ENCODE data around the gene HYLS1. TPM values are rescaled to one million over a fixed set of nuclear protein-coding genes. Genes with fewer than 3 reads are reported as not detected.

Gene HYLS1
- total and polyA plus RNA-seq, 7 donors, result 3.0 to 8.7 (median 6.1) TPM

DNA sequence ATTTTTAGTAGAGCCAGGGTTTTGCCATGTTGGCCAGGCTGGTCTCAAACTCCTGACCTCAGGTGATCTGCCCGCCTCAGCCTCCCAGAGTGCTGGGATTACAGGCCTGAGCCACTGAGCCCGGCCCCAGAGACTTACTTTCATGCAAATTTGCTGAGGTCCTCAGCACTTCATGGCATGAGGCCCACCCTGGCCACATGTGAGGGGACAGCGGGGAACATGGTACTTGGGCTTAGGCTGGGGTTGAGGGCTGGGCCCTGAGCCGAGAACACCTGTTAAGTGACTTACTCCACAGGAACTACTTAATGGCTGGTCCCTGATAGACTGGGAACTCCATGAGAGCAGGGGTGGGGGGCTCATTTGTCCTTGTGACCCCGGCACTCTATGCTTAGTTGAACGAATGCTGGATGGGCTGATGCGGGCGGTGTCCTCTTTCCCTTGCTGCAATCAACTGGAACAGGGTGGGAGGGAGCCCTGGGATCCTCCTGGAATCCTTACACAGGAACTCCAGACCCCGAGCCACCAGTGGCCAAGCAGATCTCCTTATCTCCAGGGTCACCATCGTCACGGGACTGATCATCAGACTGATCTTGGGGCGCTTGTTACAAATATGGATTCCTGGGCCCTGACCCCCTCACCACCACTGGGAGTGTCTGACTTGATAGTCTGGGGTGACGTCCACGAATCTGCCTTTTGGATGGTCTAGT lies 59.4 kb downstream of the HYLS1 start:
- Histone ChIP-seq H3K36me3 (no peaks in the 10 kb centered on the region), H3K27me3 (no peaks in the 10 kb centered on the region), H3K4me1 (peaks cover 2 to 20% (median 15%) of the 10 kb centered on the region in 4 donors), H3K27ac (no peak overlapping the region), H3K4me3 (no peak overlapping the region), H3K9me3 (no peaks in the 10 kb centered on the region)
- TF ChIP-seq POLR2AphosphoS5 (IDR thresholded peaks at IDR 0.05), result no peak
- no peak for TF ChIP-seq EP300 (IDR thresholded peaks at IDR 0.05)
- no peak for TF ChIP-seq POLR2A (IDR thresholded peaks at IDR 0.05)
- TF ChIP-seq, protein P1, sequence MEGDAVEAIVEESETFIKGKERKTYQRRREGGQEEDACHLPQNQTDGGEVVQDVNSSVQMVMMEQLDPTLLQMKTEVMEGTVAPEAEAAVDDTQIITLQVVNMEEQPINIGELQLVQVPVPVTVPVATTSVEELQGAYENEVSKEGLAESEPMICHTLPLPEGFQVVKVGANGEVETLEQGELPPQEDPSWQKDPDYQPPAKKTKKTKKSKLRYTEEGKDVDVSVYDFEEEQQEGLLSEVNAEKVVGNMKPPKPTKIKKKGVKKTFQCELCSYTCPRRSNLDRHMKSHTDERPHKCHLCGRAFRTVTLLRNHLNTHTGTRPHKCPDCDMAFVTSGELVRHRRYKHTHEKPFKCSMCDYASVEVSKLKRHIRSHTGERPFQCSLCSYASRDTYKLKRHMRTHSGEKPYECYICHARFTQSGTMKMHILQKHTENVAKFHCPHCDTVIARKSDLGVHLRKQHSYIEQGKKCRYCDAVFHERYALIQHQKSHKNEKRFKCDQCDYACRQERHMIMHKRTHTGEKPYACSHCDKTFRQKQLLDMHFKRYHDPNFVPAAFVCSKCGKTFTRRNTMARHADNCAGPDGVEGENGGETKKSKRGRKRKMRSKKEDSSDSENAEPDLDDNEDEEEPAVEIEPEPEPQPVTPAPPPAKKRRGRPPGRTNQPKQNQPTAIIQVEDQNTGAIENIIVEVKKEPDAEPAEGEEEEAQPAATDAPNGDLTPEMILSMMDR (IDR thresholded peaks at IDR 0.05), result no peak
- 91 to 94% methylated on average over 14 of the region's 14 CpGs for WGBS, 2 donors
- intact Hi-C loops (cut with DNase I), result no loop called here
- DNase-seq, result peak; percentile 59

DNA sequence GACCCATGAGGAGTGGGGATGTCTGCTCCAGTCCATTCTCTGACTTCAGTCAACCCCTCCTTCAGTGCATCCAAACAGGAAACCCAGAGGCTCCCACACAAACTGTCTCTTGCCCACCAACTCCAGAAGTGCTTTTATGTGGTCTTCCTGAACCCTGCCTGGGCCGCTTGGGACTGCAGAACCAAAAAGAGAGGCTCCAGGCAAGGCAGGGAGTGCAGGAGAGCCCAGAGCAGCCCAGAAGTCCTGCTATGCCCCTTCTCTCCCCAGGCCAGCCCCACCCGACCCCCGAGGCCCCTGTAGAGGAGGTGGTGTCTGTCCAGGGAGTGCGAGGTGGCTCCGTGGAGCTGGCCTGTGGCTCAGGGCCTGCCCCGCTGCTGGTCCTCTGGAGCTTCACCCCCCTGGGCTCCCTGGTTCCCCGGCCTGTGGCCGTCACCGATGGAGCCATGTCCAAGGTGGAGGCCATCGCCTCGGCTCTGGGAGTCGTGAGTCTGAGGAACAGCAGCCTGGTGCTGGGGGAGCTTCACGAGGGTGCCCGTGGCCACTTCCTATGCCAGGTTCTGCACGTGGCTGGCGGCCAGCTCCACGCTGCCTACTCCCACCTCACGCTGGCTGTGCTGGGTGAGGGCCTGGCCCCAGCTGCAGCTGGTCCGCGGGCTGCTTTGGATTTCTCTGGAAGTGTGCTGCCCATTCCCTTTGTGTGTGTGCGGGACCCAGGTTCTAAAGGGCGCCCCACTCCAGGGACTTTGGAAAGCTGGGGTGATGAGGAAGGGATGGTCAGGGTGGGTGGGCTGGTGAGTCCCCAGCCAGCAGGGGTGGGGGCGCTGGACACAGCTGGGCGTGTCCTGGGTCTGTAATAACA lies 60.2 kb downstream of the HYLS1 start:
- whole genome bisulfite sequencing, 2 donors, result 87 to 89% methylated on average over 24 of the region's 24 CpGs
- intact Hi-C loops (cut with DNase I), result no loop called here
- Histone ChIP-seq H3K27me3 (no peaks in the 10 kb centered on the region), H3K9me3 (no peaks in the 10 kb centered on the region), H3K36me3 (no peaks in the 10 kb centered on the region), H3K27ac (no peak overlapping the region), H3K4me1 (peaks cover 2 to 24% (median 23%) of the 10 kb centered on the region in 4 donors), H3K4me3 (no peak overlapping the region)
- TF ChIP-seq, protein P1 (IDR thresholded peaks at IDR 0.05), result no peak
- no peak for TF ChIP-seq EP300 (IDR thresholded peaks at IDR 0.05)
- no peak for TF ChIP-seq POLR2AphosphoS5 (IDR thresholded peaks at IDR 0.05)
- TF ChIP-seq POLR2A (IDR thresholded peaks at IDR 0.05), result no peak
- peak; percentile 55 for DNase-seq

DNA sequence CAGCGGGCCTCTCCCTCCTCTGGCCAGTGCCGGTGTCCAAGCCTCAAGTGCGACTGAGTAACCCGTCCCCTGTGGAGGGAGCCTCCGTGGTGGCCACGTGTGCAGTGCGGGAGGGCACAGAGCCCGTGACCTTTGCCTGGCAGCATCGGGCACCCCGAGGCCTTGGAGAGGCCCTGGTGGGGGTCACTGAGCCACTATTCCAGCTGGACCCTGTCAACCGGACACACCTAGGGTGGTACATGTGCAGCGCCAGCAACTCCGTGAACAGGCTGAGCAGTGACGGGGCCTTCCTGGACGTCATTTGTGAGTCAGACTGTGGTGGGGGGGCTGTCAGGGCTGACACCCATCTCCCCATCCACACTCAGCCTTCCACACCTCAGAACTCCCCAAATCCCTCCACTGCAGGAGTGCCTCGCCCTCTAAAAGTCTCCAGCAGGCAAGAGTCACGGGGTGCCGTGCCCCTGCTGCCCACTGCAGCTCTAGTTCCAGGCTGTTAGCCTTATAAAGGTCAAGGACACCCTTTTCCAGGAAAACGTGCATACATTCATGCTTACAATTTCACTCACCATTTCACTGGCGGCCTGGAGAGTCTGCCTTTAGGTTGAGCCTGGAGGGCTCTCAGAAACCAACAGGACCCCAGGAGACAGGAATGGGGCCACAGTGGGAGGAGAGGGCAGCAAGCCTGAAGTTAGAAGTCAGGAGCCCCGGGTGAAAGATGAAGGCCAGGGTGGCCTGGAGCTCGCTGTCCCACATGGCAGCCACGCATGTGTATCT lies 61.0 kb downstream of the HYLS1 start:
- Histone ChIP-seq H3K4me1 (peaks cover 2 to 32% (median 31%) of the 10 kb centered on the region in 4 donors), H3K27me3 (no peaks in the 10 kb centered on the region), H3K36me3 (no peaks in the 10 kb centered on the region), H3K27ac (no peak overlapping the region), H3K4me3 (no peak overlapping the region), H3K9me3 (no peaks in the 10 kb centered on the region)
- DNase-seq, result no peak
- intact Hi-C loops (cut with DNase I), result no loop called here
- 84 to 87% methylated on average over 23 of the region's 23 CpGs for WGBS, 2 donors
- TF ChIP-seq EP300 (IDR thresholded peaks at IDR 0.05), result no peak
- no peak for TF ChIP-seq POLR2A (IDR thresholded peaks at IDR 0.05)
- no peak for TF ChIP-seq POLR2AphosphoS5 (IDR thresholded peaks at IDR 0.05)
- TF ChIP-seq, protein P1 (IDR thresholded peaks at IDR 0.05), result no peak

DNA sequence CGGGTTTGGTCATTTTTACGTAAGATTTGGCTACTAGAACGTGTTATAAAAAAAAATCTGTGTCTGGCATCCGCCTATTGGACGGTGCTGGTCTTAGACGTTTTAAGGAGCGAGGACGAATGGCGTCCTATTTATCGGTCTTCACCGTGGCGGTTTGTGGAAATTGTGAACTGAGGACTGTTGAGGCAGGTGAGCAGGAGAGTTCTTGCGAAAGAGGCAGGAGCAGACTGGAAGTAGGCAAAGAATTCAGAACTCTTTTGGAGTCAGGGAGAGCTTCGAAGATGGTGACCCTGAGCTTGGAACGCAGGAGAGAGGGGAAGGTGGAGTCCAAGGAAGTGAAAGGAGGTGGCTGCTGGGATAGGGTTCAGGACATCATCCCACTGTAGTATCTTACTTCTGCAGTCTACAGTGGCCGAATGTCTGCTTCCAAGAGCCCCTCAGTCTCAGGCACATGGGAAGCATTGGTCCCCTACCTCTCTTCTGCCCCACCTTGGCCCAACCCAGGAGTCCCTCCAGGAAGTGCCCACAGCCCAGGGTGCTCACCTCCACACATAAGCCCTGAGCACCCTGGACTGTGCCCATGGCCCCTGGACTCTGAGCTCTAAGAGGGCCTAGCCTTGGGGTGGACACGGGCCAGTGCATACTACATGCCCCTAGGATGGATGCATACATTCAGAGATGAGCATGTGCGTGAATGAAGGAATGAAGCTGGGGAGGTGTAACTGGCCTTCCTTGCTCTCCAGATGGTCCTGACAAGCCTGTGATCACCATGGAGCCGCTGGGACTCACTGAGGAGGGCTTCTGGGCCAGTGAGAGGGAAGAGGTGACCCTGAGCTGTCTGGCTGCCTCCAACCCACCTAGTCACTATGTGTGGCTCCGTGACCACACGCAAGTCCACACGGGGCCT lies 62.1 kb downstream of the HYLS1 start:
- no peak for DNase-seq
- Histone ChIP-seq H3K27ac (no peak overlapping the region), H3K4me3 (no peak overlapping the region), H3K4me1 (peaks cover 2 to 36% (median 32%) of the 10 kb centered on the region in 4 donors), H3K36me3 (no peaks in the 10 kb centered on the region), H3K9me3 (no peaks in the 10 kb centered on the region), H3K27me3 (no peaks in the 10 kb centered on the region)
- intact Hi-C loops (cut with DNase I), result loop anchor here (5.0 kb wide), 1 partner anchor 73 kb away; no protein-coding TSS in a partner anchor
- WGBS, 2 donors, result 93 to 94% methylated on average over 22 of the region's 22 CpGs
- TF ChIP-seq POLR2A (IDR thresholded peaks at IDR 0.05), result no peak
- TF ChIP-seq, protein P1 (IDR thresholded peaks at IDR 0.05), result no peak
- no peak for TF ChIP-seq POLR2AphosphoS5 (IDR thresholded peaks at IDR 0.05)
- TF ChIP-seq EP300 (IDR thresholded peaks at IDR 0.05), result no peak

Data from sigmoid colon (tissue), 7 donors.